ENCODE data around the gene B3GAT3.
"Not testable (repeated sequence)": the region's sequence is repeated elsewhere in the genome, so short reads cannot be mapped to it uniquely, and the experiment has no call there.

B3GAT3 gene

GRCh38 chr11:62621567-62622470, at the start of gene B3GAT3:
Gene B3GAT3, minus strand, starts transcription at chr11:62621986. Its CDS starts 39 bp downstream, at chr11:62621947.
- DNase-seq (ENCODE audit: low spot score): peak; percentile 96

- no peak for DNase-seq (ENCODE audit: low spot score)
Measured at GRCh38 chr11:62671236-62671607, 49.4 kb upstream of the B3GAT3 start.

DNA sequence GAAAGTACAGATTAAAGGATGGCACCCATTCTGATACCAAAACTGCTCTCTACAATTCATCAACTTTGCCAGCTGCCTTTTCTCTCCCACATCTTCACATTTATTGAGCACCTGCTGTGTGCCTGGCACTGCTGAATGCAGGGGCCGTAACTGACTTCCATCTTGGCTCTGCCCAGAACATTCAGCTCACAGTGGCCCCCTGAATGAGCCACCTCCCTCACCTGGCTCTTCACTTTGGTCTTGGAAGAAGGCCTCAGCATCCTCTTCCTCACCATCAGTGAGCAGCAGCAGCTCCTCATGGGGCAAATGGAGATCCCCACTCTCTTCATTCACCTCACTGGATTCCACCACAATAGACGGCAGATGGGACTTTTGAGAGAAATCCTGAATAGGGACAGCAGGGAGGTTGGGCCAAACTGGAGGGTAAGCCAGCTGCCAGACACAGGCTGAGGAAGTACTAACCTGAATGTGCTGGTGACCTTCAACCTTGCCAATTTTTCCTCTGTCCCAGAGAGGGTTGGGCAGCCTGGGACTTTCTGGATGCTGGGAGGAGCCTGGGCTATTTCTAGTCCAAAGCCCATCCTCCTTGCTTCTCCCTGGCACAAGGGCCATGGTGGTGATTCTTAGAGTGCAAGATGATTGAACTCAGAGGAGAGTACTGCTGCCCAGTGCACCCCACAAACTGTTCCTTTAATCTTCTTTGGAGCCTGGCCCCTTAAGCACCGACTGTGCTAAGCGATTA, 47.8 kb upstream of the B3GAT3 start:
- no peak for DNase-seq (ENCODE audit: low spot score)

- no peak for DNase-seq (ENCODE audit: low spot score)
Measured at GRCh38 chr11:62667460-62667859, 45.7 kb upstream of the B3GAT3 start.

DNA sequence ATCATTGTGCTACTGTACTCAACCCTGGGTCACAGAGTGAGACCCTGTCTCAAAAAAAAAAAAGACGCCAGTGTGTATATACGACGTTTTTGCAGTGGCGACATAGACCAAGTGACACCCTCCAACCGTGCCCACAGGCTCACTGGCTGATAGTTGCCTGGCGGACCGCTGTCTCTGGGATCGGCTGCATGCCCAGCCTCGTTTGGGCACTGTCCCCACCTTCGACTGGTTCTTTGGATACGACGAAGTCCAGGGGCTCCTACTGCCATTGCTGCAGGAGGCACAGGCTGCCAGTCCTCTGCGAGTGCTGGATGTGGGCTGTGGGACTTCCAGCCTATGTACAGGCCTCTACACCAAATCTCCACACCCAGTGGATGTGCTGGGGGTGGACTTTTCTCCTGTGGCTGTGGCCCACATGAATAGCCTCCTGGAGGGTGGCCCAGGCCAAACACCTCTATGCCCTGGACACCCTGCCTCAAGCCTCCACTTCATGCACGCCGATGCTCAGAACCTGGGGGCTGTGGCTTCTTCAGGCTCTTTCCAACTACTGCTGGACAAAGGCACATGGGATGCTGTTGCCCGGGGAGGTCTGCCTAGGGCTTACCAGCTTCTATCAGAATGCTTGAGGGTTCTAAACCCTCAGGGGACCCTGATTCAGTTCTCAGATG, 44.6 kb upstream of the B3GAT3 start:
- DNase-seq (ENCODE audit: low spot score): no peak

DNA sequence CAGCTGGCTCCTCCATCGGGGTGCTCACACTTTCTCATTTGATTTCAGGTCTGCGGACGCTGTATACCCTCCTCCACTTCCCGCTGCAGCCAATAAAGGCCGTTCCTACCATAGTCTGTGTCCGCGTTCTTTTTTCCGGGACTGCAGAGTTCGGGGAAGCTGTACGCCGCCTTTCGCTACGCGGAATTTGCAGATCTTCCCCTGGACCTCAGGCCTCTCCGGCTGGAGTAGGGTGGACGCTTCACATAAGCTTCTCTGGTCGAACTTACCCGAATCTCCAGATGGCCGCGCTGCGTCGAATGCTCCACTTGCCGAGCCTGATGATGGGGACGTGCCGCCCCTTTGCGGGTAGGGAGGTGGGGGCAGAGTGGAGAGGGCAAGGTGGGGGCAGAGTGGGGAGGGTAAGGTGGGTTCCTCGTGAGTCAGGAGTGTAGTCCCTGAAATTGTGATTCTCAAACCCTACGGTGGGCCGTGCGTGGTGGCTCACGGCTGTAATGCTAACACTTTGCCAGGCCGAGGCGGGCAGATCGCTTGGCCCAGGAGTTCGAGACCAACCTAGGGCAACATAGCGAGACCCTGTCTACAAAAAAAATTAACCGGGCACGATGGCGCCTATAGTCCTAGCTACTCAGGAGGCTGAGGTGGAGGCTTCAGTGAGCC, 43.9 kb upstream of the B3GAT3 start:
- peak; percentile 38 for DNase-seq (ENCODE audit: low spot score)

DNA sequence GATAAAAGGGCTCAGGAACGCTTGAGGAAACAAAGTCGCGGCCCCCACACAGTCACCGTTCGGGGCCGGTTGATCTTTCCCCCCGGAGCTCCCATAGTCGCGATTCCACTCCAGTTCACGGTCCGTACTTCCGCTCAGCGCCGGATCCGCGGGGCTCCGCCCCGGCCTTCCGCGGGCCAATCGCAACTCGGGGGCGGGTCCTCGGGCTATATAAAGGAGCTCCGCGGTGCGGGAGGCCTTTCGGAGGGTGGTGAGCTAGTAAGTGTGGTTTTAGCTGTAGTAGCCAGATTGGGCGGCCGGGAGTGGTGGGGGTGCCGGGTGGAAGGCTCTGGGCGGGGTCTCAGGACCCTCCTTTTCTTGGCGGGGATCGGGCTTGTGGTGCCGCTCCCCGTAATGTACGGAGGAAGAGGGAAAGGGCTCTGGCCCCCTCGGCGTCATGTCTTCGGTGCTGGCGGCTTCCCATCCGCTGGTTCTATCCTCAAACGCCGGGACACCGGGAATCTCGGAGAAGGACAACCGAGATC, 43.4 kb upstream of the B3GAT3 start, which contains the start of the genes C11orf98 and CSKMT:
Gene C11orf98, minus strand, starts transcription at position 136 of the 524 bp plus-strand sequence. Its CDS starts 41 bp downstream, at position 95.
Gene CSKMT, plus strand, starts transcription at position 238 of the 524 bp plus-strand sequence. CDS start 568 bp downstream, outside the sequence.
- DNase-seq (ENCODE audit: low spot score): peak; percentile 97

DNA sequence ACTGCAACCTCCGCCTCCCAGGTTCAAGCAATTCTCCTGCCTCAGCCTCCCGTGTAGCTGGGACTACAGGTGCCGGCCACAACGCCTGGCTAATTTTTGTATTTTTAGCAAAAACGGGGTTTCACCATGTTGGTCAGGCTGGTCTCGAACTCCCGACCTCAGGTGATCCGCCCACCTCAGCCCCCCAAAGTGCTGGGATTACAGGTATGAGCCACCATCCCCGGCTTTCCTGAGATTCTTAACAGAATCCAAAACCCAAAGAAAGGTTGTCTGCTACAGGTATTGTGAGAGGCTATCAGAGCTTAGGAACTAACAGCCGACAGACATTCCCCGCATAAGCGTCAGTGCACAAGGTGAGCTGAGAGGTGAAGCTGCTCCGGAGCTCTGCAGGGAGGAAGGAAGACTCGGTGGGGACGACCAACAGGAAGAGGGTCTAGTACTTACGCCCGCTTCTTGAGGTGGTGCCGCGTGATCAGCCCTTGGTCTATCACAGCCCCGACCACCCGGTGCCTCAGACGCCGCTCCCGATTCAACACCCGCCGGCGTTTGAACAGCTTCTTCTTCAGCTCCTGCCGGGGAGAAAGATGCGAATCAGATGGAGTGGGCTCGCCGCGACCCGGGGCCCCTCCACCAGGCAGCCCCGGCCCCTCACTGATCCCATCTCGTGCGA, 42.8 kb upstream of the B3GAT3 start:
- DNase-seq (ENCODE audit: low spot score): peak; percentile 75

DNA sequence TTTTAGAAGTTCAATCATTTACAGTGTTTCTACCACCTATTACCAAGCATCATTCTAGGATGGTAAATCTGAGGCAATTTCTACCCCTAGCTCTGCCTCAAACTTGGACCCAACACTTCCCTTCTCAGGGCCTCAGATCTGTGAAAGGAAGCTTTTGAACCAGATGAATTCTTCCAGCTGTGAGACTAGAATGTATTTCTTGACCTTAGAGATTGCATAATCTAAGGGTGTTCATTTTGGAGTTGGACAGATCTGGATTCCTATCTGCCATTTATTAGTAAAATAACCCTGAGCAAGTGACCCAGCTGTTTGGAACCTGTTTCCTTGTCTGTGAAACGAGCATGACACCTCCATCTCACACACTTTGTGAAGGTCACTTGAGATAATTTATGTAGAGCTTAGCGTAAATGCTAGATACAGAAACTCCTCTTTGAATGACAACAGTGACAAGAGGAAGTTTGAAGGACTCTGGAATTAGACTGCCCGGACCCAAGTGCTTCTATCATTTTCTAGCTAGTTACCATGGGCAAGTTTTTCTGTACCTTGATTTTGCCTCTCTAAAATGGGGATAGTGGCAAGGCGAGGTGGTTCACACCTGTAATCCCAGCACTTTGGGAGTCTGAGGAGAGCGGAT, 35.1 kb upstream of the B3GAT3 start:
- no peak for DNase-seq (ENCODE audit: low spot score)

DNA sequence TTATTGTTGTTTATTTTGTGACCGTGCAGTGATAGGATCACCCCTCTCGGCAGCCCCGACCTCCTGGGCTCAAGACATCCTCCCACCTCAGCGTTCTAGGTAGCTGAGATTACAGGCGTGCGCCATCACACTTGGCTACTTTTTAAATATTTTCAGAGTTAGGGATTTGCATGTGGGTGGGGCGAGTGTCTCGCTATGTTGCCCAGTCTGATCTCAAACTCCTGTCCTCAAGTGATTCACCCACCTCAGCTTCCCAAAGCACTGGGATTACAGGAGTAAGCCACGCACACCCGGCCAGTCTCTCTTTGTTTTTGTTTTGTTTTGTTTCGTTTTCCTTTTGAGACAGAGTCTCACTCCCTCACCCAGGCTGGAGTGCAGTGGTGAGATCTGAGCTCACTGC, 32.5 kb upstream of the B3GAT3 start:
- no peak for DNase-seq (ENCODE audit: low spot score)

DNA sequence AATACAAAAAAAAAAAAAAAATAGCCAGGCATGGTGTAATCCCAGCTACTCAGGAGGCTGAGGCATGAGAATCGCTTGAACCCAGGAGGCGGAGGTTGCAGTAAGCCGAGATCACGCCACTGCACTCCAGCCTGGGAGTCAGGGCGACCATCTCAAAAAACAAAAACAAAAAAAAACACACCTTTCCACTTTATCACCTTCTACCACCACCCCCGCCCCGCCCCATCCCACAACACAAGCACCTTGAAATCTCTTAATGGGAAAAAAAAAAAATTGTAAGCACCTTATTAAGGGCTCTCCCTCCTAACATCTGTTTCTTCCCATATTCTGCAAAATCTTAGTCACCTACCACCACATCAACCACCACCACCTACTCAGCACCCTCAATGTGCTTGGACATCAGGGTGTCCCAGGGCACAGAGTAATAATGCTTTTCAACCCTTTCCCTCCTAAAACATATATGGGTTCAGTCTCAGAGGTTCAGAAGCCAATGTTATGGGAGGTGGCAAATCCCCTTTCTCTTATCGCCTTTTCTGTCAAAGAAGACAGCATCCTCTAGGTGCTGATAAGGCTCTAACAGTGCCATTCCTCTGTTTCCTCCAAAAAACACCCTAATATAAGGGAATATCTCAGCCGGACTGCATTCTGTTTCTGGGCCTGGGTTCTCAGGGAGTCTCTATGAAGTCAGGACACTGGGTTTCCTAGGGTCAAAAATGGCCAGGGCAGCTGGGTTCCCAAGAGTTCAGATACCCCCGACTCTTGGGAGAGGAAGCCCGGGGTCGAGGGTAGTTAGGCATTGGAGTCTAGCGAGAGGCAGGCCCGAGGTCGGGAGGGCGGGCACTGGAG, 30.6 kb upstream of the B3GAT3 start:
- DNase-seq (ENCODE audit: low spot score): no peak

GRCh38 chr11:62650283-62650682, 28.5 kb upstream of the B3GAT3 start:
- not testable (repeated sequence) for DNase-seq (ENCODE audit: low spot score)

DNA sequence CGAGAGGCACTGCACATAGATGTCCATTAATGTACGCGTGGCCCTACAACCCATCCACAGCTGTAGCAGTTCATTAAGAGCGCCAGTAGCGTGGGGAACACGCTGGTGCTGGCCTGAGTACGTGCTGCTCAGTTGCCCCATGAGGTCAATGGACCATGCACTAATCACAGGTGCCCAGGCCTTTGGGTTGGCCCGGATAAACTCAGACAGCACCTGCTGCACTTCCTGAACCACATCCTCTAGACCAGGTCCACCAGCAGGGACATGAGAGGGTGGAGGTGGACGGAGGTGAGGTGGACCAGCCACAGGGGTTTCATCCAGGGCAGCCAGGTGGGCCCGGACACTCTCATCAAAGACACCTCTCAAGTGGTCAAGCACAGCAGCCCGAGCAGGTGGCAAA, 27.7 kb upstream of the B3GAT3 start:
- no peak for DNase-seq (ENCODE audit: low spot score)

GRCh38 chr11:62648967-62649364, 27.2 kb upstream of the B3GAT3 start:
- DNase-seq (ENCODE audit: low spot score): no peak

- no peak for DNase-seq (ENCODE audit: low spot score)
Measured at GRCh38 chr11:62648185-62648966, 26.6 kb upstream of the B3GAT3 start.

DNA sequence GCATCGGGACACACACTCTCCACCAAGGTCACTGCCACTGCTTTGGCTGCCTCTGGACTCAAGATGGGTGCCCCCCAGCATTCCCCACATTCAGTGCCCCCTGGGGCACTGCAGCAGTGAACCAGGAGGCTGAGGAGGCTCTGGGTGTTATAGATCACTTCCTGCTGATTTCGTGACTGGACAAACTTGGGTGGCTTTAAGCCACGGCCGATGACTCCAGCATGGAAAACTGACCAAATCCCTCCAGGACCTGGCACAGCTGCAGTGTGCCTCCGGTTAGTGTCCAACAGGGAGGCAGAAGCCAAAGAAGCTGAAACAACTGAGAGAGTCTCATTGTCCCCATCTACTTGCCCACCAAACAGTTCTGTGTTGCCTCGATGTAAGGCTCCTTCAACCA, 25.8 kb upstream of the B3GAT3 start:
- no peak for DNase-seq (ENCODE audit: low spot score)

- no peak for DNase-seq (ENCODE audit: low spot score)
Measured at GRCh38 chr11:62646825-62647608, 25.2 kb upstream of the B3GAT3 start.
